ENCODE data around the gene ZDHHC14.

Gene ZDHHC14

DNA sequence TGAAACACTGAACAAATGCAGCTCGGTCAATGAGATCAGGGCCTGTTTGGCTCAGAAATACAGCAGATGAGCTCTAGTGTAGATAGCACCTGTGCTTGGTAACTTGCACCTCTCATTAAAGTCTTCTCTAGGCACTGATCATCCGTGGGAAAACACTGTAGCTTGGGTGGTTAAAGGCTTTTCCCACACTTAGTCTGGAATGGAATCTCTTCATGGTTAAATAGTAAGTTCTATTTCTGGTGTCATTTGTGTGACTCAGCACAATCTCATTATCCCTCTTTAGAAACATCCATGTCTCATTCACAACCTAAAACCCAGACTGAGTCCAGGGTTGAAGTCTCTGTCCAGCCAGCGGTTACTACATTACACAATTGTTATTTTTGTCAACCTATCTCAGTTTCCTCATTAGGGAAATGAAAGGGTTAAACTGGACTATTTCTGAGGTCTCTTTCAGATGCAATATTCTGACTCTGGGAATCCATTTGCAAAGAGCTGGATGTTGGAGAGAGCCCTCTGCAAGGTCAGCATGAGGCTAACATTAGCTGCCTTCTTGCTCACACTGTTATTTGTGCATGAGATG, 125.0 kb downstream of the ZDHHC14 start:
- no peak for ATAC-seq
- TF ChIP-seq ESRRG (CRISPR knock-in tag; IDR thresholded peaks at IDR 0.05) (no peak), TCF4 (CRISPR knock-in tag; IDR thresholded peaks at IDR 0.05; ENCODE audit: borderline replicate concordance) (no peak), ZC3H10 (CRISPR knock-in tag; IDR thresholded peaks at IDR 0.05) (no peak), ARNTL (CRISPR knock-in tag; IDR thresholded peaks at IDR 0.05; ENCODE audit: borderline replicate concordance, low read depth) (no peak), BACH2 (CRISPR knock-in tag; IDR thresholded peaks at IDR 0.05; ENCODE audit: borderline replicate concordance) (no peak)

DNA sequence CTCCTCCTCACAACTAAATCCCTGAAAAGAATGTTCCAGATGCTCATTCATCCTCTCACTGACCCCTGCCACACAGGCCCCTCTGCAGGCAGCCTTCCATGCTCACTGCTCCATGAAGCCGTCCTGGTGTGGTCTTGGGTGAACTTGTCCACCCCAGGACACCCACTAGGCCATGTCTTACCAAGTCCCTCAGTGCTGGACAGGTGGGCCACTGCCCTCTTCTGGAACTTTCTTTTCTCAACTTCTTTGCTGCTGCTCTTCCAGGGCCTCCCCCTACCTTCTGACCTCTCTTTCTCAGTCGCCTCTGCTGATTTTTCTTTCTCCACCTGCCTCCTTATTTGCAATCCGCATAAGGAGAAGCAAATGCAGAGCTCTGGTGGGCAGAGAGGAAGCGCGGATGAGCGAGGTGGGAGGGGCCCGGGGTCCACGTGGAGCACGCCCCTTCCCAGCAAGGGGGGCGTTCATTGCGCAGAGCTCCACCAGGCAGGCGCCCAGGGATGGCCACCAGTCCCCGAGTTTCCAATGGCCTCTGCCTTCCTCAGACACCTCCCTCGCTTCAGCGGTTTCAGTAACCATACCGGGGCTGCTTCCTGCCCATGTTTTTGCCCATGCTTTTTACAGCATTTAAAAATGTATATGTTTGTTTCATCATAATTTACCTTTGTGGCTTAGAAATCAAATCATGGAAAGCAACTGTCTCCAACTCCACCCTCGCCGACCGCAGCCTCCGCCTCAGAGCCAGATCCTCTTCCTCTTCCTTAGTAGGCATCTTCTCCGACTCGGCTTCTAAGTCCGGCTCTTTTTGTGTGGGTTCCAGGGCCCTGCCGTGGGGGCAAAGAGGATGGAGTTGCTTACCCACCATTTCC, 129.6 kb downstream of the ZDHHC14 start:
- TF ChIP-seq TOX (CRISPR knock-in tag; IDR thresholded peaks at IDR 0.05; ENCODE audit: borderline replicate concordance) (no peak), CSDC2 (CRISPR knock-in tag; IDR thresholded peaks at IDR 0.05) (no peak), GLIS3 (CRISPR knock-in tag; IDR thresholded peaks at IDR 0.05) (no peak), ZNF70 (CRISPR knock-in tag; IDR thresholded peaks at IDR 0.05) (no peak), ZNF8 (CRISPR knock-in tag; IDR thresholded peaks at IDR 0.05) (no peak), TCF4 (CRISPR knock-in tag; IDR thresholded peaks at IDR 0.05; ENCODE audit: borderline replicate concordance) (no peak), ZFP30 (CRISPR knock-in tag; IDR thresholded peaks at IDR 0.05) (no peak), PPARA (CRISPR knock-in tag; IDR thresholded peaks at IDR 0.05; ENCODE audit: borderline replicate concordance) (no peak), ARNTL (CRISPR knock-in tag; IDR thresholded peaks at IDR 0.05; ENCODE audit: borderline replicate concordance, low read depth) (no peak), SNAI2 (CRISPR knock-in tag; IDR thresholded peaks at IDR 0.05) (no peak), ZFP3 (CRISPR knock-in tag; IDR thresholded peaks at IDR 0.05) (no peak), RARB (CRISPR knock-in tag; IDR thresholded peaks at IDR 0.05) (no peak), ZNF565 (CRISPR knock-in tag; conservative IDR thresholded peaks at IDR 0.05; ENCODE audit: low read depth) (no peak)
- TF ChIP-seq, protein P1, sequence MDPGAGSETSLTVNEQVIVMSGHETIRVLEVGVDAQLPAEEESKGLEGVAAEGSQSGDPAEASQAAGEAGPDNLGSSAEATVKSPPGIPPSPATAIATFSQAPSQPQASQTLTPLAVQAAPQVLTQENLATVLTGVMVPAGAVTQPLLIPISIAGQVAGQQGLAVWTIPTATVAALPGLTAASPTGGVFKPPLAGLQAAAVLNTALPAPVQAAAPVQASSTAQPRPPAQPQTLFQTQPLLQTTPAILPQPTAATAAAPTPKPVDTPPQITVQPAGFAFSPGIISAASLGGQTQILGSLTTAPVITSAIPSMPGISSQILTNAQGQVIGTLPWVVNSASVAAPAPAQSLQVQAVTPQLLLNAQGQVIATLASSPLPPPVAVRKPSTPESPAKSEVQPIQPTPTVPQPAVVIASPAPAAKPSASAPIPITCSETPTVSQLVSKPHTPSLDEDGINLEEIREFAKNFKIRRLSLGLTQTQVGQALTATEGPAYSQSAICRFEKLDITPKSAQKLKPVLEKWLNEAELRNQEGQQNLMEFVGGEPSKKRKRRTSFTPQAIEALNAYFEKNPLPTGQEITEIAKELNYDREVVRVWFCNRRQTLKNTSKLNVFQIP (CRISPR knock-in tag; IDR thresholded peaks at IDR 0.05; ENCODE audit: borderline replicate concordance, low read depth): no peak
- TF ChIP-seq, protein P2, sequence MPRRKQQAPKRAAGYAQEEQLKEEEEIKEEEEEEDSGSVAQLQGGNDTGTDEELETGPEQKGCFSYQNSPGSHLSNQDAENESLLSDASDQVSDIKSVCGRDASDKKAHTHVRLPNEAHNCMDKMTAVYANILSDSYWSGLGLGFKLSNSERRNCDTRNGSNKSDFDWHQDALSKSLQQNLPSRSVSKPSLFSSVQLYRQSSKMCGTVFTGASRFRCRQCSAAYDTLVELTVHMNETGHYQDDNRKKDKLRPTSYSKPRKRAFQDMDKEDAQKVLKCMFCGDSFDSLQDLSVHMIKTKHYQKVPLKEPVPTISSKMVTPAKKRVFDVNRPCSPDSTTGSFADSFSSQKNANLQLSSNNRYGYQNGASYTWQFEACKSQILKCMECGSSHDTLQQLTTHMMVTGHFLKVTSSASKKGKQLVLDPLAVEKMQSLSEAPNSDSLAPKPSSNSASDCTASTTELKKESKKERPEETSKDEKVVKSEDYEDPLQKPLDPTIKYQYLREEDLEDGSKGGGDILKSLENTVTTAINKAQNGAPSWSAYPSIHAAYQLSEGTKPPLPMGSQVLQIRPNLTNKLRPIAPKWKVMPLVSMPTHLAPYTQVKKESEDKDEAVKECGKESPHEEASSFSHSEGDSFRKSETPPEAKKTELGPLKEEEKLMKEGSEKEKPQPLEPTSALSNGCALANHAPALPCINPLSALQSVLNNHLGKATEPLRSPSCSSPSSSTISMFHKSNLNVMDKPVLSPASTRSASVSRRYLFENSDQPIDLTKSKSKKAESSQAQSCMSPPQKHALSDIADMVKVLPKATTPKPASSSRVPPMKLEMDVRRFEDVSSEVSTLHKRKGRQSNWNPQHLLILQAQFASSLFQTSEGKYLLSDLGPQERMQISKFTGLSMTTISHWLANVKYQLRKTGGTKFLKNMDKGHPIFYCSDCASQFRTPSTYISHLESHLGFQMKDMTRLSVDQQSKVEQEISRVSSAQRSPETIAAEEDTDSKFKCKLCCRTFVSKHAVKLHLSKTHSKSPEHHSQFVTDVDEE (CRISPR knock-in tag; IDR thresholded peaks at IDR 0.05): no peak
- TF ChIP-seq, protein P3, sequence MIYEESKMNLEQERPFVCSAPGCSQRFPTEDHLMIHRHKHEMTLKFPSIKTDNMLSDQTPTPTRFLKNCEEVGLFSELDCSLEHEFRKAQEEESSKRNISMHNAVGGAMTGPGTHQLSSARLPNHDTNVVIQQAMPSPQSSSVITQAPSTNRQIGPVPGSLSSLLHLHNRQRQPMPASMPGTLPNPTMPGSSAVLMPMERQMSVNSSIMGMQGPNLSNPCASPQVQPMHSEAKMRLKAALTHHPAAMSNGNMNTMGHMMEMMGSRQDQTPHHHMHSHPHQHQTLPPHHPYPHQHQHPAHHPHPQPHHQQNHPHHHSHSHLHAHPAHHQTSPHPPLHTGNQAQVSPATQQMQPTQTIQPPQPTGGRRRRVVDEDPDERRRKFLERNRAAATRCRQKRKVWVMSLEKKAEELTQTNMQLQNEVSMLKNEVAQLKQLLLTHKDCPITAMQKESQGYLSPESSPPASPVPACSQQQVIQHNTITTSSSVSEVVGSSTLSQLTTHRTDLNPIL (CRISPR knock-in tag; IDR thresholded peaks at IDR 0.05; ENCODE audit: low read depth): no peak
- TF ChIP-seq, protein P4, sequence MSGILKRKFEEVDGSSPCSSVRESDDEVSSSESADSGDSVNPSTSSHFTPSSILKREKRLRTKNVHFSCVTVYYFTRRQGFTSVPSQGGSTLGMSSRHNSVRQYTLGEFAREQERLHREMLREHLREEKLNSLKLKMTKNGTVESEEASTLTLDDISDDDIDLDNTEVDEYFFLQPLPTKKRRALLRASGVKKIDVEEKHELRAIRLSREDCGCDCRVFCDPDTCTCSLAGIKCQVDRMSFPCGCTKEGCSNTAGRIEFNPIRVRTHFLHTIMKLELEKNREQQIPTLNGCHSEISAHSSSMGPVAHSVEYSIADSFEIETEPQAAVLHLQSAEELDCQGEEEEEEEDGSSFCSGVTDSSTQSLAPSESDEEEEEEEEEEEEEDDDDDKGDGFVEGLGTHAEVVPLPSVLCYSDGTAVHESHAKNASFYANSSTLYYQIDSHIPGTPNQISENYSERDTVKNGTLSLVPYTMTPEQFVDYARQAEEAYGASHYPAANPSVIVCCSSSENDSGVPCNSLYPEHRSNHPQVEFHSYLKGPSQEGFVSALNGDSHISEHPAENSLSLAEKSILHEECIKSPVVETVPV (CRISPR knock-in tag; IDR thresholded peaks at IDR 0.05): no peak
- no peak for ATAC-seq

DNA sequence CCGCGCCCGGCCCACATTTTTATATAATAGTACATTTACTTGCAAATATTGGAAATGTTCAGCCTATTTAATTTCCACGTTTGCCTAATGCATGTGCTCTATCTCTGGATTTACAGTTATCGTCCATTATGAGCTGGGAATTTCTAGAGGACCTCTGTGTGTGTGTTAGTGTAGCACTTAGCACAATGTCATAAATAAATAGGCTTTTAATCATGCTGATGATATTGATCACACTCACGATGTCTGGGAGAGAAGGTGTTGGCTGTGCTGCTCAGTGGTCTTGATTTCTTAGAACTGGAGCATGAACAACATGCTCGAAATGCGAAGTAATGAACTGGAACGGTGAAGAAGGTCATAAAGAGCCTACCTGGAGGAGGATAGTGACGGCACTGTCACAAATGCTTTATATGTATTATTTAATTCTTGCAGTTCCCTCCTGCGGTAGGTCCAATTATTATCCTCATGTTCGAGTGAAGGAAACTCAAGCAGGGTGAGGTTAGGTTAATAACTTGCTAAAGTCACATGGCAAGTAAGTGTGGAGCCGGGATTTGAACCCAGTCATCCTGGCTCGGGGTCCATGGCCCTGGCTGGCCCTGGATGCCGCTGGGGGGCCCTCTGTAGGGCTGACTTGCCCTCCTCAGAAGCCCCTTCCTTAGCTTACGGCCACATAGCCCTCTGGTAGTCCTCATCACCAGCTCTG, 130.8 kb downstream of the ZDHHC14 start:
- ATAC-seq: no peak

More for the DNA sequence above, 130.8 kb downstream of the ZDHHC14 start:
- TF ChIP-seq BACH2 (CRISPR knock-in tag; IDR thresholded peaks at IDR 0.05; ENCODE audit: borderline replicate concordance): no peak
- no peak for TF ChIP-seq ESRRG (CRISPR knock-in tag; IDR thresholded peaks at IDR 0.05)
- no peak for TF ChIP-seq CSDC2 (CRISPR knock-in tag; IDR thresholded peaks at IDR 0.05)
- no peak for TF ChIP-seq ZFP3 (CRISPR knock-in tag; IDR thresholded peaks at IDR 0.05)
- TF ChIP-seq, protein P2 (CRISPR knock-in tag; IDR thresholded peaks at IDR 0.05): no peak
- no peak for TF ChIP-seq GLIS3 (CRISPR knock-in tag; IDR thresholded peaks at IDR 0.05)
- no peak for TF ChIP-seq ISL1 (CRISPR knock-in tag; IDR thresholded peaks at IDR 0.05)
- no peak for TF ChIP-seq RARB (CRISPR knock-in tag; IDR thresholded peaks at IDR 0.05)
- no peak for TF ChIP-seq ZNF8 (CRISPR knock-in tag; IDR thresholded peaks at IDR 0.05)
- TF ChIP-seq, protein P4 (CRISPR knock-in tag; IDR thresholded peaks at IDR 0.05): no peak

All from SK-N-SH treated with all-trans-retinoic acid at 6 μM for 48 hours (cell line).